ENCODE measurements around the gene ZBTB37.

ZBTB37 gene

GRCh38 chr1:173823781-173824314 is 44.3 kb upstream of the ZBTB37 start:
- H3K27me3 ChIP-seq (ENCODE audit: control insufficient read depth, low read length): no peaks in the 10 kb centered on the region
- no peaks in the 10 kb centered on the region for H3K9me3 ChIP-seq (ENCODE audit: control insufficient read depth, insufficient read depth, low read length)
- peak overlapping the region; percentile 87 for H3K27ac ChIP-seq (ENCODE audit: low read depth, low read length)
- TF ChIP-seq CTCF (IDR thresholded peaks at IDR 0.05; ENCODE audit: low read depth, low read length, poor library complexity, severe bottlenecking): no peak
- TF ChIP-seq EZH2phosphoT487 (IDR thresholded peaks at IDR 0.05; ENCODE audit: borderline replicate concordance, low read length): no peak
- peaks cover 86% of the 10 kb centered on the region for H3K79me2 ChIP-seq (ENCODE audit: control insufficient read depth, low read length)
- H3K36me3 ChIP-seq (ENCODE audit: control insufficient read depth, low read length): peaks cover 64% of the 10 kb centered on the region
- H3K4me2 ChIP-seq (ENCODE audit: low read length): peak overlapping the region; percentile 92
- H3K9me2 ChIP-seq (replicated peaks; ENCODE audit: control insufficient read depth, low read length): no peaks in the 10 kb centered on the region
- peaks cover 7% of the 10 kb centered on the region for H3F3A ChIP-seq (ENCODE audit: control insufficient read depth, insufficient read depth)
- peaks cover 51% of the 10 kb centered on the region for H3K4me1 ChIP-seq (ENCODE audit: control insufficient read depth, low read length)
- no peaks in the 10 kb centered on the region for H4K20me1 ChIP-seq (ENCODE audit: control insufficient read depth, insufficient read depth, low read depth, low read length)
- H3K4me3 ChIP-seq (ENCODE audit: low read length): peak overlapping the region; percentile 89

- Histone ChIP-seq H3K4me2 (ENCODE audit: low read length) (peak within 1 kb of the TSS; percentile 92), H3F3A (ENCODE audit: control insufficient read depth, insufficient read depth) (peaks cover 7% of the 10 kb centered on the region), H3K27me3 (ENCODE audit: control insufficient read depth, low read length) (no peaks in the 10 kb centered on the region), H3K36me3 (ENCODE audit: control insufficient read depth, low read length) (peaks cover 61% of the 10 kb centered on the region), H3K4me3 (ENCODE audit: low read length) (peak within 1 kb of the TSS; percentile 89), H3K79me2 (ENCODE audit: control insufficient read depth, low read length) (peaks cover 80% of the 10 kb centered on the region), H3K27ac (ENCODE audit: low read depth, low read length) (peak within 1 kb of the TSS; percentile 87), H3K4me1 (ENCODE audit: control insufficient read depth, low read length) (peaks cover 51% of the 10 kb centered on the region), H4K20me1 (ENCODE audit: control insufficient read depth, insufficient read depth, low read depth, low read length) (no peaks in the 10 kb centered on the region), H3K9me3 (ENCODE audit: control insufficient read depth, insufficient read depth, low read length) (no peaks in the 10 kb centered on the region), H3K9me2 (replicated peaks; ENCODE audit: control insufficient read depth, low read length) (no peaks in the 10 kb centered on the region)
- TF ChIP-seq CTCF (IDR thresholded peaks at IDR 0.05; ENCODE audit: low read depth, low read length, poor library complexity, severe bottlenecking) (no peak), EZH2phosphoT487 (IDR thresholded peaks at IDR 0.05; ENCODE audit: borderline replicate concordance, low read length) (no peak)
These were observed 43.7 kb upstream of the ZBTB37 start, which contains the start of the genes CENPL and DARS2 for GRCh38 chr1:173824315-173825081. Gene CENPL (minus strand): TSS chr1:173824883. CDS start chr1:173811299, 13,584 bp downstream. Gene DARS2 (plus strand): TSS chr1:173824673. CDS start chr1:173825230, 557 bp downstream.

- H3K9me2 ChIP-seq (replicated peaks; ENCODE audit: control insufficient read depth, low read length): no peaks in the 10 kb centered on the region
- no peaks in the 10 kb centered on the region for H4K20me1 ChIP-seq (ENCODE audit: control insufficient read depth, insufficient read depth, low read depth, low read length)
- H3K9me3 ChIP-seq (ENCODE audit: control insufficient read depth, insufficient read depth, low read length): no peaks in the 10 kb centered on the region
- H3K36me3 ChIP-seq (ENCODE audit: control insufficient read depth, low read length): peaks cover 56% of the 10 kb centered on the region
- H3K27ac ChIP-seq (ENCODE audit: low read depth, low read length): no peak overlapping the region
- H3K27me3 ChIP-seq (ENCODE audit: control insufficient read depth, low read length): no peaks in the 10 kb centered on the region
- H3K4me1 ChIP-seq (ENCODE audit: control insufficient read depth, low read length): peaks cover 31% of the 10 kb centered on the region
- peak overlapping the region; percentile 9; the same call in 1 of the 2 replicates for H3K4me3 ChIP-seq (ENCODE audit: low read length)
- no peak for TF ChIP-seq CTCF (IDR thresholded peaks at IDR 0.05; ENCODE audit: low read depth, low read length, poor library complexity, severe bottlenecking)
- TF ChIP-seq EZH2phosphoT487 (IDR thresholded peaks at IDR 0.05; ENCODE audit: borderline replicate concordance, low read length): no peak
- H3K4me2 ChIP-seq (ENCODE audit: low read length): peak overlapping the region; percentile 92
- H3K79me2 ChIP-seq (ENCODE audit: control insufficient read depth, low read length): peaks cover 49% of the 10 kb centered on the region
- H3F3A ChIP-seq (ENCODE audit: control insufficient read depth, insufficient read depth): peaks cover 7% of the 10 kb centered on the region
These were observed 40.6 kb upstream of the ZBTB37 start for GRCh38 chr1:173827611-173828010.
